ENCODE data around the gene COL23A1. TPM values are rescaled to one million over a fixed set of nuclear protein-coding genes. Genes with fewer than 3 reads are reported as not detected.

COL23A1 gene
- total RNA-seq, 4 donors from 2014 or later = 7.9 to 20.4 (median 12.0) TPM

DNA sequence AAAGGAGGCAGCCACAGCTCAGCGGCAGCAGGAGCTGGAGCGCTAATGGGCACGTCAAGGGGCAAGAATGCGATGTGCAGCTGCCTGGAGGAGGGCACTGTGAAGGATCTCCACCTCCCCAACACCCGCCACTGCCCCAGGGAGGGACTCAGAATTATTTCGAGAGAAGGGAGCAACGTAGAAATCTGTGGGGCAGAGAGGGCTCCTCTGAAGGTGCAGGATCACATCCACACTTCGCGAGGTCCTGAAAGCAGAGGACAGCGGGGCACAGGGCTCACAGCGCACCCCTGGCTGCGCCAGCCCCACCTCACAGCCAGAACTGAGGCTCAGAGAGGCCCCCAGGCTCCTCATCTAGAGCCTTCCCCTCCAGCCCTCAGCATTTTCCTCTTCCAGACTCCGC lies 7.9 kb downstream of the COL23A1 start:
- no peak for TF ChIP-seq POLR2A (IDR thresholded peaks at IDR 0.05)
- TF ChIP-seq, protein P1, sequence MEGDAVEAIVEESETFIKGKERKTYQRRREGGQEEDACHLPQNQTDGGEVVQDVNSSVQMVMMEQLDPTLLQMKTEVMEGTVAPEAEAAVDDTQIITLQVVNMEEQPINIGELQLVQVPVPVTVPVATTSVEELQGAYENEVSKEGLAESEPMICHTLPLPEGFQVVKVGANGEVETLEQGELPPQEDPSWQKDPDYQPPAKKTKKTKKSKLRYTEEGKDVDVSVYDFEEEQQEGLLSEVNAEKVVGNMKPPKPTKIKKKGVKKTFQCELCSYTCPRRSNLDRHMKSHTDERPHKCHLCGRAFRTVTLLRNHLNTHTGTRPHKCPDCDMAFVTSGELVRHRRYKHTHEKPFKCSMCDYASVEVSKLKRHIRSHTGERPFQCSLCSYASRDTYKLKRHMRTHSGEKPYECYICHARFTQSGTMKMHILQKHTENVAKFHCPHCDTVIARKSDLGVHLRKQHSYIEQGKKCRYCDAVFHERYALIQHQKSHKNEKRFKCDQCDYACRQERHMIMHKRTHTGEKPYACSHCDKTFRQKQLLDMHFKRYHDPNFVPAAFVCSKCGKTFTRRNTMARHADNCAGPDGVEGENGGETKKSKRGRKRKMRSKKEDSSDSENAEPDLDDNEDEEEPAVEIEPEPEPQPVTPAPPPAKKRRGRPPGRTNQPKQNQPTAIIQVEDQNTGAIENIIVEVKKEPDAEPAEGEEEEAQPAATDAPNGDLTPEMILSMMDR (IDR thresholded peaks at IDR 0.05) = no peak
- TF ChIP-seq EP300 (IDR thresholded peaks at IDR 0.05) = no peak
- WGBS, 2 donors = 92 to 94% methylated on average over 12 to 13 of the region's 13 CpGs
- no peak for DNase-seq (ENCODE audit: low spot score in 2 of 2)
- Histone ChIP-seq H3K4me3 (no peak overlapping the region), H3K4me1 (peaks cover 0 to 18% (median 0%) of the 10 kb centered on the region in 4 donors), H3K36me3 (no peaks in the 10 kb centered on the region), H3K27ac (no peak overlapping the region), H3K27me3 (peaks cover 0 to 14% of the 10 kb centered on the region in 2 donors), H3K9me3 (no peaks in the 10 kb centered on the region)

DNA sequence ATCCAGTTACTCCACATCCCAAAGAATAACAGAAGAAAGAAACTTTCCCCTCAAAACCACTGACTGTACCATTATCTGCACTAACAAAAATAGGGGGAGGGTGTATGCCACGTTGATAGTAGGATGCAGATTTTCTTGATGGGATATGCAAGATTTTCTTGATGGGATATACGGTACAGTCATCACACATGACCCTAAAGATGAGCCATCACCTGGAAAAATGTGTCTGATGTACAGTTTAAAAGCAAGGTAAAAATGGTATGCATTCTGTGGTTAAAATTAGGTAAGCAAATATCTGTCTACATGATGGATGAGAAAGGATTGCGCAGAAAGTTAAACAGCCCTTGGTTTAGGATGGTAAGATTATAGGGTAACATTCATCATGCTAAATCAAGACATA lies 8.6 kb downstream of the COL23A1 start:
- TF ChIP-seq, protein P1 (IDR thresholded peaks at IDR 0.05) = no peak
- no peak for TF ChIP-seq EP300 (IDR thresholded peaks at IDR 0.05)
- no peak for TF ChIP-seq POLR2A (IDR thresholded peaks at IDR 0.05)
- Histone ChIP-seq H3K27me3 (peaks cover 0 to 19% of the 10 kb centered on the region in 2 donors), H3K27ac (no peak overlapping the region), H3K9me3 (no peaks in the 10 kb centered on the region), H3K4me3 (no peak overlapping the region), H3K4me1 (peaks cover 0 to 15% (median 0%) of the 10 kb centered on the region in 4 donors), H3K36me3 (no peaks in the 10 kb centered on the region)
- no peak for DNase-seq (ENCODE audit: low spot score in 2 of 2)
- WGBS, 2 donors = 86 to 89% methylated on average over 3 of the region's 3 CpGs

DNA sequence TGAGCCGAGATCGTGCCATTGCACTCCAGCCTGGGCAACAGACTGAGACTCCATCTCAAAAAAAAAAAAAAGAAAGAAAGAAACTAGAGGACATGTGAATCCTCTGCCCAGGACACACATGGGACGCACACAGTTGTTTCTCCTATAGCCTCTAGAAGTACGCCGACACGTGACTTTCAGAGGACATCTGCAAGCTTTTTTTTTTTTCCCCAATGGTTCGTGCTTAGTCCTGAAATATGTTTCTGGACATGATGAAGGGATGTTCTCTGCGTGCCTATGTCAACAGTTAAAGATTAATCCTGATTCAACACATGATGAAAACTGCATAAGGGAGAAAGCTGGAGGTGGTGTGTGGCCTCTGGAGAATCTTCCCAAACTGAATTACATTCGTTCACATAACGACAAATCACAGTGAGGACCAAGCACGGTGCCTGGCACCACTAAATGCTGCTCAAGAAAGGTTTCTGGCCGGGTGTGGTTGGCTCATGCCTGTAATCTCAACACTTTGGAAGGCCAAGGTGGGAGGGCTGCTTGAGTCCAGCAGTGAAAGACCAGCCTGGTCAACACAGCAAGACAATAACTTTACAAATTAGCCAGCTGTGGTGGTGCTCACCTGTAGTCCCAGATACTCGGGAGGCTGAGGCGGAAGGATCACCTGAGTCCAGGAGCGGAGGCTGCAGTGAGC lies 9.8 kb downstream of the COL23A1 start:
- H3K27me3 ChIP-seq = peaks cover 0 to 28% of the 10 kb centered on the region in 2 donors
- no peak overlapping the region for H3K27ac ChIP-seq
- TF ChIP-seq POLR2A (IDR thresholded peaks at IDR 0.05) (no peak), EP300 (IDR thresholded peaks at IDR 0.05) (no peak)
- TF ChIP-seq, protein P1 (IDR thresholded peaks at IDR 0.05) = no peak
- whole genome bisulfite sequencing, 2 donors = 83 to 88% methylated on average over 15 of the region's 15 CpGs
- H3K9me3 ChIP-seq = no peaks in the 10 kb centered on the region
- no peak overlapping the region for H3K4me3 ChIP-seq
- DNase-seq (ENCODE audit: low spot score in 2 of 2) = no peak
- H3K4me1 ChIP-seq = peaks cover 0 to 7% (median 0%) of the 10 kb centered on the region in 4 donors
- no peaks in the 10 kb centered on the region for H3K36me3 ChIP-seq

DNA sequence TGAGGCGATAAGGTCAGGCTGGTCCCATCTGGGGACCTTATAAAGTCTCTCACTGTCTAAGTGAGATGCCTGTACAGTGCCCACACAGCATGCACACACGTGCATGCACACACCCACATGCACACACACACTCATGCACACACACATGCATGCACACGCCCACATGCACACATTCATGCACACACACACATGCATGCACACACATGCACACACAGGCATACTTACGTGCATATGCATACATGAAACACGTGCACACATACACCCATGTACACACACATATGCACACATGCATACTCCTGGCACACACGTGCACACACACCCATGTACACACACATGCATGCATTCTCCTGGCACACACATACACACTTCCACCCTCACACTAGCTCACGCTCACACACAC lies 12.2 kb downstream of the COL23A1 start:
- Histone ChIP-seq H3K9me3 (peaks cover 0 to 4% (median 0%) of the 10 kb centered on the region in 4 donors), H3K27ac (no peak overlapping the region), H3K36me3 (no peaks in the 10 kb centered on the region), H3K4me3 (no peak overlapping the region), H3K27me3 (peaks cover 0 to 33% of the 10 kb centered on the region in 2 donors), H3K4me1 (peaks cover 0 to 7% (median 0%) of the 10 kb centered on the region in 4 donors)
- WGBS, 2 donors = 84 to 89% methylated on average over 7 of the region's 7 CpGs
- DNase-seq (ENCODE audit: low spot score in 2 of 2) = no peak
- TF ChIP-seq EP300 (IDR thresholded peaks at IDR 0.05) (no peak), POLR2A (IDR thresholded peaks at IDR 0.05) (no peak)
- TF ChIP-seq, protein P1 (IDR thresholded peaks at IDR 0.05) = no peak

DNA sequence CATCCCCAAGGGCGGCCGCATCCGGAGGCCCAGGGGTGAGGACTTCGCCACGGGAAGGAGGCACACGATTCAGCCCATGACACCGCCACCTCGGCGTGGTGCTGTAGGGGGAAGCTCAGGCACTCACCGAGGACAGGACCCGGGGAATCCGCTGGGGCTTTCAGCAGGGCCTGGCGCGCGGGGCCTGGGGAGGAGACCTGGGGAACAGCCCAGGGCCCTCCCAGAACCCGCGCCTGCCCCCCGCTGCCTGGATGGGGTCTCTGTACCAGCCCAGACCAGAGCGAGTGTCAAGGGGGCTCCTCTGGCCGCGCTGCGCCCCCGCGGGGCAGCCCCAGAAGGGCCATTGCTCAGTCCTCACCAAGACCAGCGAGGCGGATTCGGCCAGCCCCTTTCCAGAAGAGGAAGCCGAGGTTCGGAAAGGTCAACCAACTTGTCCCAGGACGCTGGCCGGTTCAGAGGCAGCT lies 12.8 kb downstream of the COL23A1 start:
- peak overlapping the region in 1 of 4 donors; percentile 41 for H3K4me3 ChIP-seq
- no peak overlapping the region for H3K27ac ChIP-seq
- no peak for DNase-seq (ENCODE audit: low spot score in 2 of 2)
- 35 to 52% methylated on average over 8 to 25 of the region's 31 CpGs for WGBS, 2 donors
- no peak for TF ChIP-seq POLR2A (IDR thresholded peaks at IDR 0.05)
- TF ChIP-seq EP300 (IDR thresholded peaks at IDR 0.05) = no peak
- TF ChIP-seq, protein P1 (IDR thresholded peaks at IDR 0.05) = no peak
- H3K36me3 ChIP-seq = no peaks in the 10 kb centered on the region
- H3K9me3 ChIP-seq = peaks cover 0 to 6% (median 0%) of the 10 kb centered on the region in 4 donors
- H3K4me1 ChIP-seq = peaks cover 0 to 7% (median 0%) of the 10 kb centered on the region in 4 donors
- H3K27me3 ChIP-seq = peaks cover 0 to 33% of the 10 kb centered on the region in 2 donors

Measured in tibial nerve (tissue), 4 donors.